ENCODE data around the gene CYP8B1. TPM values are rescaled to one million over a fixed set of nuclear protein-coding genes. Genes with fewer than 3 reads are reported as not detected.

Gene CYP8B1
- total and polyA plus RNA-seq, 2 donors (not counting 1 experiment from before 2014, with no cell fraction given): not detected

DNA sequence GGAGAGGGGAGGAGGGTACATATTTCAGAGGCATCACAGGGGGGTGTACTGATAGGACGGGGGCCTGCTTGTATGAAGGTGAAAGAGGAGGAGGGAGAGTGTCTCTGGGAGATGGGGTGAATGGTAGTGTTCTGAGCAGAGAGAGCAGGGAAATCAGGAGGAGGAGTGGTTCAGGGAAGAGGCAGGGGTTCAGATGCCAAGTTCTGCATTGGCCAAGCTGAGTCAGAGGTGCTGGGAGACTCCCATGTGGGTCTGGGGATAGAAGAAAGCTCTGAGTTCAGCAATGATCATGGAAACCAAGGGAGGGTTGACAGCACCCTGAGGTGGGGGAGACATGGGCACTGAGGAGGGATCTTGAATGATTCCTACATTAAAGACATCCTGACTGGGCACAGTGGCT lies 3.0 kb downstream of the CYP8B1 start:
- no peaks in the 10 kb centered on the region for H3K9me3 ChIP-seq (ENCODE audit: control insufficient read depth, insufficient read depth, low read depth, low read length)
- TF ChIP-seq, protein P1, sequence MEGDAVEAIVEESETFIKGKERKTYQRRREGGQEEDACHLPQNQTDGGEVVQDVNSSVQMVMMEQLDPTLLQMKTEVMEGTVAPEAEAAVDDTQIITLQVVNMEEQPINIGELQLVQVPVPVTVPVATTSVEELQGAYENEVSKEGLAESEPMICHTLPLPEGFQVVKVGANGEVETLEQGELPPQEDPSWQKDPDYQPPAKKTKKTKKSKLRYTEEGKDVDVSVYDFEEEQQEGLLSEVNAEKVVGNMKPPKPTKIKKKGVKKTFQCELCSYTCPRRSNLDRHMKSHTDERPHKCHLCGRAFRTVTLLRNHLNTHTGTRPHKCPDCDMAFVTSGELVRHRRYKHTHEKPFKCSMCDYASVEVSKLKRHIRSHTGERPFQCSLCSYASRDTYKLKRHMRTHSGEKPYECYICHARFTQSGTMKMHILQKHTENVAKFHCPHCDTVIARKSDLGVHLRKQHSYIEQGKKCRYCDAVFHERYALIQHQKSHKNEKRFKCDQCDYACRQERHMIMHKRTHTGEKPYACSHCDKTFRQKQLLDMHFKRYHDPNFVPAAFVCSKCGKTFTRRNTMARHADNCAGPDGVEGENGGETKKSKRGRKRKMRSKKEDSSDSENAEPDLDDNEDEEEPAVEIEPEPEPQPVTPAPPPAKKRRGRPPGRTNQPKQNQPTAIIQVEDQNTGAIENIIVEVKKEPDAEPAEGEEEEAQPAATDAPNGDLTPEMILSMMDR (conservative IDR thresholded peaks at IDR 0.05 in 1 of 2, IDR thresholded peaks at IDR 0.05 in 1 of 2; ENCODE audit: low read depth in 1 of 2, low read length in 2 of 2): no peak
- TF ChIP-seq EZH2 (IDR thresholded peaks at IDR 0.05; ENCODE audit: low read length, missing control alignments): no peak
- H4K20me1 ChIP-seq (ENCODE audit: control insufficient read depth, extremely low read depth, insufficient read depth, low read length): no peaks in the 10 kb centered on the region
- no peaks in the 10 kb centered on the region for H3K36me3 ChIP-seq (ENCODE audit: control insufficient read depth, insufficient read depth, low read length)
- no peak overlapping the region for H3K4me3 ChIP-seq (replicated peaks in 1 of 4; ENCODE audit: control extremely low read depth in 1 of 4, insufficient read depth in 1 of 4, low read depth in 3 of 4, low read length in 4 of 4)
- DNase-seq (ENCODE audit: low read depth in 2 of 2): no peak
- H2AFZ ChIP-seq (ENCODE audit: low read length): no peak overlapping the region
- H3K79me2 ChIP-seq (ENCODE audit: control insufficient read depth, insufficient read depth, low read length): no peaks in the 10 kb centered on the region
- no peak overlapping the region for H3K4me2 ChIP-seq (ENCODE audit: extremely low read depth, insufficient read depth, low read length)
- H3K4me1 ChIP-seq (ENCODE audit: control insufficient read depth, extremely low read depth, insufficient read depth, low read length): no peaks in the 10 kb centered on the region
- H3K27me3 ChIP-seq (ENCODE audit: control insufficient read depth, insufficient read depth, low read length): peaks cover 17% of the 10 kb centered on the region
- no peak overlapping the region for H3K27ac ChIP-seq (ENCODE audit: insufficient read depth, low read length)
- H3K9ac ChIP-seq (ENCODE audit: insufficient read depth, low read length): no peak overlapping the region

DNA sequence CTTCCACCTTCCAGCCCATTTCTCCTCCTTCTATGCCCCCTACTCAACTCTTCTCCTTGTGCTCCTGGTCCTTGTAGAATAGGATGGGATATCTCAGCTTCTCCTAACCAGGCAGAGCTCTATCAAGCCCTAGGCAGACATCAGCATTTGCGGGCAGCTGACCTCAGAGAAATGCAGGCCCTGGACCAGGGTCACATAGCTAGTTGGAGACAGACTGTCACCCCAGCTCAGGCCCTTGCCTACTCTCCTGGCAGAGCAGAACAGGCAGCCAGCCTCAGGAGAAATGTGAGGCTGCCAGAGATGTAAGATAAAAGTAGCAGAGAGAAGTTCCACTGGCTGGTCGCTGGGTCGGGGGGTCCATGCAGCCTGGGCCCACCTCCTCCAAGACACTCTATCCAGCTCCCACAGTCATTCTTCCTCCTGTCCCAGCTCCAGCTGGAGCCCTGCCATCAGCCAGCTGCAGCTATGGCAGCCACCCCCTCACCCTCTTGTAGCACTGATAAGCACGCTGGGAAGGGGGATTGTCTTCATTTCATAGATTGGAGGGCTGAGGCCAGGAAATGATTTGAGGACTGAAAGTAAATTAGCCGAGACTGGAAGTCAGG lies 4.0 kb downstream of the CYP8B1 start:
- Histone ChIP-seq H3K27ac (ENCODE audit: insufficient read depth, low read length) (no peak overlapping the region), H3K4me2 (ENCODE audit: extremely low read depth, insufficient read depth, low read length) (no peak overlapping the region)
- peak in 1 of 2 donors; percentile 14 for DNase-seq (ENCODE audit: low read depth in 2 of 2)

DNA sequence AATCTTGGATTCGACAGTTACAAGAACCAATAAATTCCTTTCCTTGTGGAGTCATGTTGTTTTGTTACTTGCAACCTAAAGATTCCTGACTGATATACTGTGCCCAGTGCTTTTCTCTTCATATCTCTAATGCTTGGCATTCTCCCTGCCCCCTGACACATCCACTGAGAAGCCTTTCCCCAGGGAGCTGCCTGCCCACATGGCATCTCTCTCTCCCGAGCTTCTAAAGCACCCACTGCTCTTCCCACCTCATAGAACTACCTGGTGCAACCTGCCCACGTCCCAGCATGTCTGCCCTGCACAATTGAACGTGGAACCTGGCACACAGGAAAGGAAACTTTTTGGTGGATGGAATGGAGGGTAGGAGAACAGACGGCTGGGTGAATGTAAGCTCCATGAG lies 6.8 kb downstream of the CYP8B1 start:
- Histone ChIP-seq H3K4me3 (replicated peaks in 1 of 4; ENCODE audit: control extremely low read depth in 1 of 4, insufficient read depth in 1 of 4, low read depth in 3 of 4, low read length in 4 of 4) (no peak overlapping the region), H3K9ac (ENCODE audit: insufficient read depth, low read length) (no peak overlapping the region), H3K27ac (ENCODE audit: insufficient read depth, low read length) (no peak overlapping the region), H3K4me1 (ENCODE audit: control insufficient read depth, extremely low read depth, insufficient read depth, low read length) (no peaks in the 10 kb centered on the region), H2AFZ (ENCODE audit: low read length) (no peak overlapping the region), H3K27me3 (ENCODE audit: control insufficient read depth, insufficient read depth, low read length) (peaks cover 12% of the 10 kb centered on the region), H3K36me3 (ENCODE audit: control insufficient read depth, insufficient read depth, low read length) (no peaks in the 10 kb centered on the region), H3K9me3 (ENCODE audit: control insufficient read depth, insufficient read depth, low read depth, low read length) (no peaks in the 10 kb centered on the region), H4K20me1 (ENCODE audit: control insufficient read depth, extremely low read depth, insufficient read depth, low read length) (no peaks in the 10 kb centered on the region), H3K4me2 (ENCODE audit: extremely low read depth, insufficient read depth, low read length) (no peak overlapping the region), H3K79me2 (ENCODE audit: control insufficient read depth, insufficient read depth, low read length) (no peaks in the 10 kb centered on the region)
- no peak for DNase-seq (ENCODE audit: low read depth in 2 of 2)
- TF ChIP-seq EZH2 (IDR thresholded peaks at IDR 0.05; ENCODE audit: low read length, missing control alignments): no peak
- TF ChIP-seq, protein P1 (conservative IDR thresholded peaks at IDR 0.05 in 1 of 2, IDR thresholded peaks at IDR 0.05 in 1 of 2; ENCODE audit: low read depth in 1 of 2, low read length in 2 of 2): no peak

More for the DNA sequence above, 4.0 kb downstream of the CYP8B1 start:
- Histone ChIP-seq H3K27me3 (ENCODE audit: control insufficient read depth, insufficient read depth, low read length) (peaks cover 16% of the 10 kb centered on the region), H3K9ac (ENCODE audit: insufficient read depth, low read length) (no peak overlapping the region), H4K20me1 (ENCODE audit: control insufficient read depth, extremely low read depth, insufficient read depth, low read length) (no peaks in the 10 kb centered on the region), H3K79me2 (ENCODE audit: control insufficient read depth, insufficient read depth, low read length) (no peaks in the 10 kb centered on the region), H3K36me3 (ENCODE audit: control insufficient read depth, insufficient read depth, low read length) (no peaks in the 10 kb centered on the region), H3K4me3 (replicated peaks in 1 of 4; ENCODE audit: control extremely low read depth in 1 of 4, insufficient read depth in 1 of 4, low read depth in 3 of 4, low read length in 4 of 4) (no peak overlapping the region), H3K9me3 (ENCODE audit: control insufficient read depth, insufficient read depth, low read depth, low read length) (no peaks in the 10 kb centered on the region), H2AFZ (ENCODE audit: low read length) (no peak overlapping the region), H3K4me1 (ENCODE audit: control insufficient read depth, extremely low read depth, insufficient read depth, low read length) (no peaks in the 10 kb centered on the region)
- TF ChIP-seq EZH2 (IDR thresholded peaks at IDR 0.05; ENCODE audit: low read length, missing control alignments): no peak
- TF ChIP-seq, protein P1 (conservative IDR thresholded peaks at IDR 0.05 in 1 of 2, IDR thresholded peaks at IDR 0.05 in 1 of 2; ENCODE audit: low read depth in 1 of 2, low read length in 2 of 2): no peak

All from fibroblast of lung (primary cell).